HEK293T (cell line): ENCODE data around the gene CENPT.

Source experiments
- BHLHE40 ChIP-seq: fragments of 450-650 bp; IDR thresholded peaks from 2 replicates; pipeline ENCODE4 v1.6.1; 2016; ENCODE audit warnings: mild to moderate bottlenecking, moderate library complexity, borderline replicate concordance
- ELF4 ChIP-seq: fragments of 450-650 bp; IDR thresholded peaks from 2 replicates; pipeline ENCODE4 v1.6.1; 2017; ENCODE audit warnings: antibody characterized with exemption
- FOXA1 ChIP-seq: fragments of 450-650 bp; IDR thresholded peaks from 2 replicates; pipeline ENCODE4 v1.6.1; 2016; ENCODE audit warnings: mild to moderate bottlenecking
- FOXM1 ChIP-seq: fragments of 450-650 bp; IDR thresholded peaks from 2 replicates; pipeline ENCODE4 v1.6.1; 2017; ENCODE audit warnings: mild to moderate bottlenecking, borderline replicate concordance
- L3MBTL2 ChIP-seq: fragments of 450-650 bp; conservative IDR thresholded peaks from 2 replicates; pipeline ENCODE4 v1.6.1; 2016; ENCODE audit warnings: mild to moderate bottlenecking
- SP1 ChIP-seq: fragments of 450-650 bp; IDR thresholded peaks from 2 replicates; pipeline ENCODE4 v1.6.1; 2017
- ZNF384 ChIP-seq: fragments of 450-650 bp; IDR thresholded peaks from 2 replicates; pipeline ENCODE4 v1.6.1; 2016

DNA sequence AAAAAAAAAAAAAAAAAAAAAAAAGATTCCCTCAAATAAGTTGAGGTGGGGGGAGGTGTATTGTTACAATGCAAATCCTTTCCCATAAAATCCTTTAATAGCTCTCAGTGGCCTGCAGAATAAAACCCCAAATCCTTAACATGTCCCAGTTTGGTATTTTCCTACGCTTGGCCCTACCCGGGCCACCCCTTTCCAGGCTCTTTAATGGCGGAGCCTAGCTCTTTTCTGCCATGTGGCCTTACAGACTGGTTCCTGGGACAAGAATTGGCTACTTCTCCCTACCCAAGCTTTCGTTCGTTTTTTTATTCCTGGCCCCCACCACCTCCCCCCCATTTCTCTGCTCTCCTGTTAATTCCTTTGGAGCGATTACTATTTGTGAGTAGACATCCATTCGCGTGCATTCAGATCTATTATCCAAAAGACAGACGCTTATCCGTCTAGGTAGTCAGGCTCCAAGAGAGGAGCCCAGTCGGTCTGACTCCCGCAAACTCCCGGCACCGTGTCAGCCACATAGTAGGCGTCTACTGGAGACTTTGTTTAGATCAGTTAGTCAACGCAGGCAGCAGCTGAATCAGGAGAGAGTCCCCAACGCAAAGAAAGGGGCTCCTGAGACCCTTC lies 6.2 kb downstream of the CENPT start:
- TF ChIP-seq ZNF384 (no peak), FOXA1 (no peak), L3MBTL2 (peak; percentile 63; the same call in 1 of the 2 replicates), FOXM1 (no peak), BHLHE40 (no peak), ELF4 (no peak), SP1 (no peak)
